ENCODE measurements around the gene FAM174A.

Gene FAM174A

GRCh38 chr5:100535060-100536005 lies at the start of gene FAM174A:
FAM174A (plus strand) TSS chr5:100535374; CDS start chr5:100535531, 157 bp downstream.
- DNase-seq: peak; percentile 94

- DNase-seq: no peak
These were observed 41.2 kb upstream of the FAM174A start for GRCh38 chr5:100493996-100494395.

GRCh38 chr5:100496296-100496695 lies 38.9 kb upstream of the FAM174A start:
- no peak for DNase-seq

GRCh38 chr5:100502684-100503083 lies 32.5 kb upstream of the FAM174A start:
- no peak for DNase-seq

- no peak for DNase-seq
These were observed 29.0 kb upstream of the FAM174A start for GRCh38 chr5:100505984-100506670.

- no peak for DNase-seq
These were observed 18.9 kb upstream of the FAM174A start for GRCh38 chr5:100516285-100516684.

- no peak for DNase-seq
These were observed 17.7 kb upstream of the FAM174A start for GRCh38 chr5:100517301-100517974.

- no peak for DNase-seq
These were observed 16.8 kb upstream of the FAM174A start for GRCh38 chr5:100518377-100518776.

- no peak for DNase-seq
These were observed 16.1 kb upstream of the FAM174A start for GRCh38 chr5:100519075-100519474.

GRCh38 chr5:100520348-100520747 lies 14.8 kb upstream of the FAM174A start:
- no peak for DNase-seq

- no peak for DNase-seq
These were observed 2.8 kb downstream of the FAM174A start for GRCh38 chr5:100537946-100538345.

GRCh38 chr5:100539519-100539918 lies 4.3 kb downstream of the FAM174A start:
- no peak for DNase-seq

GRCh38 chr5:100542086-100542485 lies 6.9 kb downstream of the FAM174A start:
- no peak for DNase-seq

GRCh38 chr5:100546001-100546400 lies 10.8 kb downstream of the FAM174A start:
- no peak for DNase-seq

GRCh38 chr5:100550531-100551051 lies 15.4 kb downstream of the FAM174A start:
- DNase-seq: no peak

GRCh38 chr5:100551183-100551582 lies 16.0 kb downstream of the FAM174A start:
- DNase-seq: no peak

- DNase-seq: no peak
These were observed 18.0 kb downstream of the FAM174A start for GRCh38 chr5:100553209-100553608.

GRCh38 chr5:100560860-100561259 lies 25.7 kb downstream of the FAM174A start:
- DNase-seq: no peak

- no peak for DNase-seq
These were observed 27.6 kb downstream of the FAM174A start for GRCh38 chr5:100562821-100563220.

GRCh38 chr5:100566382-100567141 lies 31.4 kb downstream of the FAM174A start:
- DNase-seq: no peak

- no peak for DNase-seq
These were observed 39.5 kb downstream of the FAM174A start for GRCh38 chr5:100574716-100575115.

- DNase-seq: no peak
These were observed 40.6 kb downstream of the FAM174A start for GRCh38 chr5:100575815-100576214.

Data from CD4-positive, alpha-beta T cell treated with Interferon gamma for 1 hour (primary cell).